ENCODE measurements around the gene ZNF423.

Gene ZNF423

GRCh38 chr16:49786926-49787557, 68.9 kb downstream of the ZNF423 start:
- no peak for DNase-seq (ENCODE audit: low read depth in 2 of 2)

- DNase-seq (ENCODE audit: low read depth in 2 of 2) = no peak
These were observed 69.9 kb downstream of the ZNF423 start for GRCh38 chr16:49785970-49786369.

- no peak for DNase-seq (ENCODE audit: low read depth in 2 of 2)
These were observed 73.5 kb downstream of the ZNF423 start for GRCh38 chr16:49782405-49782804.

GRCh38 chr16:49781401-49781800, 74.5 kb downstream of the ZNF423 start:
- no peak for DNase-seq (ENCODE audit: low read depth in 2 of 2)

GRCh38 chr16:49780433-49780832, 75.5 kb downstream of the ZNF423 start:
- DNase-seq (ENCODE audit: low read depth in 2 of 2) = no peak

- no peak for DNase-seq (ENCODE audit: low read depth in 2 of 2)
These were observed 75.9 kb downstream of the ZNF423 start for GRCh38 chr16:49779979-49780378.

- no peak for DNase-seq (ENCODE audit: low read depth in 2 of 2)
These were observed 77.5 kb downstream of the ZNF423 start for GRCh38 chr16:49778202-49778930.

- DNase-seq (ENCODE audit: low read depth in 2 of 2) = no peak
These were observed 79.2 kb downstream of the ZNF423 start for GRCh38 chr16:49776734-49777133.

GRCh38 chr16:49776085-49776595, 79.8 kb downstream of the ZNF423 start:
- DNase-seq (ENCODE audit: low read depth in 2 of 2) = no peak

- DNase-seq (ENCODE audit: low read depth in 2 of 2) = no peak
These were observed 80.3 kb downstream of the ZNF423 start for GRCh38 chr16:49775581-49775980.

- no peak for DNase-seq (ENCODE audit: low read depth in 2 of 2)
These were observed 80.9 kb downstream of the ZNF423 start for GRCh38 chr16:49775018-49775417.

- no peak for DNase-seq (ENCODE audit: low read depth in 2 of 2)
These were observed 82.1 kb downstream of the ZNF423 start for GRCh38 chr16:49773534-49774475.

- no peak for DNase-seq (ENCODE audit: low read depth in 2 of 2)
These were observed 87.9 kb downstream of the ZNF423 start for GRCh38 chr16:49767998-49768397.

- no peak for DNase-seq (ENCODE audit: low read depth in 2 of 2)
These were observed 88.5 kb downstream of the ZNF423 start for GRCh38 chr16:49767414-49767813.

- no peak for DNase-seq (ENCODE audit: low read depth in 2 of 2)
These were observed 89.7 kb downstream of the ZNF423 start for GRCh38 chr16:49766225-49766624.

GRCh38 chr16:49763826-49764225, 92.1 kb downstream of the ZNF423 start:
- DNase-seq (ENCODE audit: low read depth in 2 of 2) = no peak

GRCh38 chr16:49760815-49761214, 95.1 kb downstream of the ZNF423 start:
- no peak for DNase-seq (ENCODE audit: low read depth in 2 of 2)

- no peak for DNase-seq (ENCODE audit: low read depth in 2 of 2)
These were observed 98.3 kb downstream of the ZNF423 start for GRCh38 chr16:49757559-49758069.

- no peak for DNase-seq (ENCODE audit: low read depth in 2 of 2)
These were observed 98.9 kb downstream of the ZNF423 start for GRCh38 chr16:49756775-49757558.

GRCh38 chr16:49755716-49756505, 100.0 kb downstream of the ZNF423 start:
- no peak for DNase-seq (ENCODE audit: low read depth in 2 of 2)

GRCh38 chr16:49755313-49755620, 100.6 kb downstream of the ZNF423 start:
- DNase-seq (ENCODE audit: low read depth in 2 of 2) = no peak
